Glomerular visceral epithelial cell (primary cell): Measurements from ENCODE around the gene CRYZL1.
"Not testable (repeated sequence)": the region's sequence is repeated elsewhere in the genome, so short reads cannot be mapped to it uniquely, and the experiment has no call there.

ENCODE experiments used
- DNase-seq: peaks from one replicate; pipeline ENCODE4 v3.0.0-alpha.2; 2016; ENCODE audit errors: extremely low spot score

Gene CRYZL1

GRCh38 chr21:33626151-33626550 lies 15.4 kb downstream of the CRYZL1 start:
- DNase-seq: not testable (repeated sequence)

- no peak for DNase-seq
These were observed 19.3 kb downstream of the CRYZL1 start for GRCh38 chr21:33622253-33622652.

GRCh38 chr21:33619726-33620125 lies 21.8 kb downstream of the CRYZL1 start:
- no peak for DNase-seq

GRCh38 chr21:33618407-33618806 lies 23.1 kb downstream of the CRYZL1 start:
- no peak for DNase-seq

- DNase-seq: not testable (repeated sequence)
These were observed 24.0 kb downstream of the CRYZL1 start for GRCh38 chr21:33617565-33617964.

GRCh38 chr21:33611006-33611744 lies 30.4 kb downstream of the CRYZL1 start:
- no peak for DNase-seq

GRCh38 chr21:33608559-33608958 lies 33.0 kb downstream of the CRYZL1 start:
- no peak for DNase-seq

- DNase-seq: no peak
These were observed 43.5 kb downstream of the CRYZL1 start for GRCh38 chr21:33598051-33598450.

GRCh38 chr21:33588485-33589335 lies 52.8 kb downstream of the CRYZL1 start, which contains the start of gene DONSON:
TSS of gene DONSON (minus strand) at chr21:33588684. CDS start at chr21:33588641, 43 bp downstream.
- DNase-seq: peak; percentile 94

GRCh38 chr21:33587792-33588484 lies 53.6 kb downstream of the CRYZL1 start:
- DNase-seq: peak; percentile 53

- no peak for DNase-seq
These were observed 54.6 kb downstream of the CRYZL1 start for GRCh38 chr21:33586927-33587326.

- no peak for DNase-seq
These were observed 57.1 kb downstream of the CRYZL1 start for GRCh38 chr21:33584455-33584854.

GRCh38 chr21:33578959-33579542 lies 62.5 kb downstream of the CRYZL1 start:
- no peak for DNase-seq

- DNase-seq: peak; percentile 12
These were observed 63.3 kb downstream of the CRYZL1 start for GRCh38 chr21:33578214-33578613.

GRCh38 chr21:33576741-33577141 lies 64.8 kb downstream of the CRYZL1 start:
- not testable (repeated sequence) for DNase-seq

GRCh38 chr21:33572350-33572749 lies 69.2 kb downstream of the CRYZL1 start:
- no peak for DNase-seq

GRCh38 chr21:33569991-33570390 lies 71.5 kb downstream of the CRYZL1 start:
- DNase-seq: peak; percentile 53

GRCh38 chr21:33568448-33568847 lies 73.1 kb downstream of the CRYZL1 start:
- no peak for DNase-seq

GRCh38 chr21:33567914-33568313 lies 73.6 kb downstream of the CRYZL1 start:
- DNase-seq: no peak

GRCh38 chr21:33566514-33566913 lies 75.0 kb downstream of the CRYZL1 start:
- no peak for DNase-seq

- DNase-seq: no peak
These were observed 79.2 kb downstream of the CRYZL1 start for GRCh38 chr21:33562389-33562788.

- no peak for DNase-seq
These were observed 80.2 kb downstream of the CRYZL1 start for GRCh38 chr21:33561373-33561772.
